Adipose tissue (tissue), 3 donors: ENCODE results near the gene CRKL. TPM values are rescaled to one million over a fixed set of nuclear protein-coding genes. Genes with fewer than 3 reads are reported as not detected.
"Not testable (repeated sequence)": the region's sequence is repeated elsewhere in the genome, so short reads cannot be mapped to it uniquely, and the experiment has no call there.

ENCODE experiments used
- H3K27ac ChIP-seq: one replicate; pipeline ENCODE4 v1.5.1; 2013; ENCODE audit warnings: low read depth, low read length
- WGBS, 3 donors: extraction: QIAGEN DNeasy Blood & Tissue Kit; methylation state at CpG; one replicate each; pipeline ENCODE4 v1.1.7; 2013; 5-methylcytosine and 5-hydroxymethylcytosine counted together
- polyA plus RNA-seq, 3 donors: library from polyadenylated mRNA; stranded (reverse); fragments of 200-250 nt; gene quantifications; one replicate each; pipeline ENCODE4 v1.2.3, GENCODE V29; 2013
- donor health status: healthy with polysubstance abuse.
- donor health status: Bipolar disorder and iron deficiency.
- donor health status: healthy.

Gene CRKL
- polyA plus RNA-seq, 3 donors: 10.7 to 19.8 (median 16.2) TPM

GRCh38 chr22:20959578-20960461, 42.6 kb downstream of the CRKL start:
- 93 to 96% (median 95%) methylated on average over 20 of the region's 20 CpGs for WGBS, 3 donors
- H3K27ac ChIP-seq: no peak overlapping the region

DNA sequence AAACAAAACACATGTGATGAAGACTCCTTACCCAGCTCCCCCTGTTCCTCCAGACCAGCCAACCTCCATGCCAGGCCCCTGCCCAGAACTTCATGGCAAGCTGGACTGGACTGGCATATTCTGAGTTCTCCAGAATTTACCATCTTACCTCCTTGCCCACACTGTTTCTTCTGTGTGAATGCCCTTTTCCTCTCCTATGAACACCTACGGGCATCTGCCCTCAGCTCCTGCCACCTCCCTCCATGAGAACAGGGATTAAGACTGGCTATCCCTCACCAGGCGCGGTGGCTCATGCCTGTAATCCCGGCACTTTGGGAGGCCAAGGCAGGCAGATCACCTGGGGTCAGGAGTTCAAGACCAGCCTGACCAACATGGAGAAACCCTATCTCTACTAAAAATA, 43.4 kb downstream of the CRKL start:
- WGBS, 3 donors: 88 to 94% (median 88%) methylated on average over 4 of the region's 4 CpGs
- H3K27ac ChIP-seq: no peak overlapping the region

DNA sequence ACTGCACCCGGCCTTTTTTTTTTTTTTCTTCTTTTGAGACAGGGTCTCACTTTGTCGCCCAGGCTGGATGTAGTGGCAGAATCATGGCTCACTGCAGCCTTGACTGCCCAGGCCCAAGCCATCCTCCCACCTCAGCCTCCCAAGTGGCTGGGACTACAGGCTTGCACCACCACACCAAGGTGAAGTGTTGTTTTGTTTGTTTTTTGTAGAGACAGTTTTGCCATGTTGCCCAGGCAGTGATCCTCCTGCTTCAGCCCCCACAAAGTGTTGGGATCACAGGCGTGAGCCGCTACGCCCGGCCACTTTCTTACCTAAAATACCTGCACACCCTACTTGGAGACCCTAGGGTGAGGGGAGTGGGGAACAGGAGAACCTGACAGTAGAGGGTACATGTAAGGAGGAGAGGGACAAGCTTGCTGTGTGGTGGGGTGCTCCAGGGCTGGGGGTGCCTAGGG, 45.3 kb downstream of the CRKL start:
- WGBS, 3 donors: 93 to 96% (median 93%) methylated on average over 6 of the region's 6 CpGs
- no peak overlapping the region for H3K27ac ChIP-seq

DNA sequence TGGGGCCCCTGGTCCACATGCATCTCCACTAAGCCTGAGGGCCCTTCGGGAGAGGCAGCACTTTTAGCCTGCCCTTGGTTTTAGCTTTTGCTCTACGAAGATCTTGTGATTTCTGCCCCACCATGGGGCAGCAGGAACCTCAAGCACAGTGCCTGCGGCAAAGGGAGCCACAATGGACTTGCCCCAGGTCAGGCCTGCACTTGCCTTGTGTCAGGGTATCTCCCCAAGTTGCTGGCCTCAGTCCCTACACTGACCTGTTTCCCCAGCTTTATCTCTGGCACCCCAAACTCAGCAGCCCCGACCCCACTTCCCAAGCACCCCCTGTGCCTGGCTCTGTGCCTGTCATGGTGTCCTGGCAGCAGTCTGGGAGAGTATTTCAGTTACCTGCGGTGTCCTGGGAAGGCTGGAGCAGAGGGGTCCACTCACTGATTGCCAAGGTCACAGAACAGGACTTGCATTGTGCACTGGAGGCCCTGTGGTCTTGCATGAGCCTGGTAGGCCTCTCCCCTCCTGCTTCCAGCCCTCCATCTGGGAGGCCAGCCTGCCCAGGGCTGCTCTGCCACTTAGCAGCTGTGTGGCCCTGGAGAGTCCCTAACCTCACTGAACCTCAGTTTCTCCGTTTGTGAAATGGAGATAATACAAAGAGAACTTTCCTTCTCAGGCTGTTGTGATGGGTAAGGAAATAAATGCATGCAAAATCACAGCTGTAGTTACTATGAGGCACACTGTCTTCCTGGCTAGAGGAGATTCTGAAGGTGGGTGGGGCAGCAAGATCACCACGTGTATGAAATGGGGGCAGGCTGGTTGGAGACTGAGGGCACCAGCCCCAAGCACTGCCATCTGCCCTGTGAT, 46.2 kb downstream of the CRKL start:
- 73 to 85% (median 80%) methylated on average over 7 of the region's 7 CpGs for WGBS, 3 donors
- no peak overlapping the region for H3K27ac ChIP-seq

DNA sequence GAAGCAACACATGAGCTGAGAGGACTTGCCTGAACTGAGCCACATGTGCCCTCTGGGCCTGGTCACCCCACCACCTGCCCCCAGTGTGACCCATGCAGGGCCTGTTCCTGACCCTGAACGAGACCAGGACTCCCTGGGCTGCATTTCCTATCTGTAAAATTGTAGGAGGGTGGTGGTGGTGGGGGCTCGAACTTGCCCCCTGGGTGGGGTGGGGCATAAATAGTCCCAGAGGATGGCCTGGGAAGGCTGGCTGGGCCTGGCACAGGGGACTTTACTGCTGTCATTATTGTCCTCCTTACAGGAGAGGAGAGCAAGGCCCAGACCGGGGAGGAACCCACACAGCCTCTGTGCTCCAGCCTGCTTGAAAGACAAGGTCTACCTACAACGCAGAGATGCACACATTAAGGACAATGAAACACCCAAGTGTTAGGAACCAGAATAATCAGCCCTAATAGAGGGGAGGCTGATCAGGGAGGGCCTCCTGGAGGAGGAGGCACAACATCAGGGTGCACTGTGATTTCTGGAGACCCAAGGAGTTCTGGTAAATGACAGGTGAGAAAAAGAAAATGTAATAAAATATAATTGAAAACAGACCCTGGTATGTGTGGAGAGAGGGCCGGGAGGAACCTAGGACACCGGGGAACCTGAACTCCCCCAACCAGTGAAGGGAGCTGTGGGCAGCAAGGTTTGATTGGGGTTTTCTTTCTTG, 47.0 kb downstream of the CRKL start:
- no peak overlapping the region for H3K27ac ChIP-seq
- 62 to 68% (median 63%) methylated on average over 6 of the region's 6 CpGs for WGBS, 3 donors

GRCh38 chr22:20964799-20965103, 47.5 kb downstream of the CRKL start:
- H3K27ac ChIP-seq: no peak overlapping the region
- WGBS, 3 donors: 3 to 6% (median 3%) methylated on average over 25 to 28 of the region's 28 CpGs

DNA sequence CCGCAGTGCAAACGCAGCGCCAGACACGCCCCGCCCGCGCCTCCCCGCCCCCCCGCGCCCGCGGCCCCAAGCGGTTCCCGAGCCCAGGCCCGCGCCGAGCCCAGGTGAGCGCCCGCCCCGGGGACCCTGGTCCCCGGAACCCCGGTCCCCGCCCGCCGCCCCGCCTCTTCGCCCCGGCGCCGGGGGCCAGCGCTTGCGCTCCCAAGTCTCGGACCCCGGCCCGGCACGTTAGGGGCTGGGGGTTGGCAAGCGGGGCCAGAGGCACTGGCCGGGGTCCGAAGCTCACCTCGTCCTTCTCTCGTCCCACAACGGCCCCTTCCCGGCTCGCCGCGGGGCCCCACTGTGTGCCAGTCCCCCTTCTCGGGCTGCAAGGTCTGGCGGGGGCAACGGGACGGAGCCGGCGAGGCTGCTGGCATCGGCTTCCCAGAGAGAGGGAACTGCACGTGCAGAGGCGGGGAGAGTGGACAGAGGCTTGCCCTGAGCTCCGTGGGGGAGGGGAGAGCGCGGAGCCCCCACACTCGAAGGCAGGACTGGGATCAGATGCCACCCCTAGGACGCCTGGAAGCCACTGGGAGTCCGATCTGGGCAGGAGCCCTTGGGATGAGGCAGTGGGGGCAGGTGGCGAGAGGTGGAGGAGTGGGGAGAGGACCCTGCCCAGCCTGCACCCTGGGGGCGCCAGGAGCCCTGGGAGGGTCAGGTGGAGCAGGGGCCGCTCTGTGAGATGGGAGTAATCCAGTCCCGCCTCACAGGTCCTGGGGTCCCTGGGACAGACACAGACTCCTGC, 48.1 kb downstream of the CRKL start:
- WGBS, 3 donors: 9 to 16% (median 13%) methylated on average over 37 to 65 of the region's 65 CpGs
- H3K27ac ChIP-seq: no peak overlapping the region

DNA sequence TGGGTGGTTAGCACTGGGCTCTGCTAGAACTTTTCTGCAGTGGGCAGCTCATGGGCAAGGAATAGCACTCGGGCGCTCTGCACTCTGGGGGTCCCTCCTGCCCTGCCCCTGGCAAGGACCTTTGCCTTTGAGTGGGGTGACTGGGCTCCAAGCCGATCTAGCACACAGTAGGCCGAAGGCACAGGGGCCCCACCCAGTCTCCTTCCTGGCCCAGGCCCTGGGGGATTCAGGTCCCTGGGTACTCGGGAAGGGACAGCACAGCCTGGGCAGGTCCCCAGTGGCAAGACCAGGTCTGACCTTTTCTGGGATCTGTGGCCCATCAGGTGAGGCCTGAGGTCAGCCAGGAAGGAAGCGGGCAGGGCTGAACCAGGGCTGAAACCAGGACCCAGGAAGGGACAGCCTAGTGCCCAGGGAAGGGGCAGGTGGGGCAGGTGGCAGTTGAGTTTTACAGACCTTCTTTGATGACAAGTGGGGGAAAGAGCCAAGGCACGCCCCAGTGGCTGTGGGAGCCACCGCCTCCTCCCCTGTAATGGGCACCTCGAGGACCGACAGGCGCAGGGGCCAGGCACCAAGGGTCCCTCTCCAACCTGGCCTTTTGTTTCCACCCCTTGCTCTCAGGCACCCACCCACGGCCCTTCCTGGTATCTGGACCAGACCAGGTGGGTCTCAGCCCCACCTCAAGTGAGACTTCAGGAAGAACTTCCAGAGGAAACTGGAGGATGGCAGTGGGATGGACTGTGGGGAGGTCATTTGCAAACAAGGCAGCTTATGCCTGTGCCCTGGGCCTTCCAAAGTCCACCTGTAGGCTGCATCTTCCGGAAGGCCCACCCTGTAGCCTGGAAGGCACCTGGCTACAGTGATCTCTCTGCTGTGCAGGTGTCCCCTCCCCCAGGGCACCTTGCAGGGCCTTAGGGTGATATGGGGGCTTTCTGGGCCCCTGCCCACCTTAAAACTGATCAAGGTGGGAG, 49.0 kb downstream of the CRKL start:
- no peak overlapping the region for H3K27ac ChIP-seq
- WGBS, 3 donors: 86 to 91% (median 89%) methylated on average over 13 of the region's 13 CpGs

GRCh38 chr22:20966883-20967696, 49.9 kb downstream of the CRKL start, which contains the start of gene AIFM3:
AIFM3 (plus strand) TSS chr22:20967255; CDS start chr22:20967945, 690 bp downstream.
- 58 to 74% (median 63%) methylated on average over 21 to 22 of the region's 22 CpGs for WGBS, 3 donors
- H3K27ac ChIP-seq: no peak within 1 kb of the TSS

- H3K27ac ChIP-seq: no peak overlapping the region
- 56 to 62% (median 60%) methylated on average over 18 to 19 of the region's 19 CpGs for WGBS, 3 donors
Observed at GRCh38 chr22:20967697-20968211, 50.5 kb downstream of the CRKL start.

GRCh38 chr22:20968281-20968977, 51.2 kb downstream of the CRKL start:
- 81 to 83% (median 81%) methylated on average over 7 of the region's 7 CpGs for WGBS, 3 donors
- H3K27ac ChIP-seq: no peak overlapping the region

- 62 to 77% (median 69%) methylated on average over 4 of the region's 4 CpGs for WGBS, 3 donors
- H3K27ac ChIP-seq: no peak overlapping the region
Observed at GRCh38 chr22:20970939-20971657, 53.9 kb downstream of the CRKL start.

- not testable (repeated sequence) for H3K27ac ChIP-seq
- WGBS, 3 donors: 77 to 83% (median 82%) methylated on average over 11 of the region's 11 CpGs
Observed at GRCh38 chr22:20972014-20972694, 54.9 kb downstream of the CRKL start.

DNA sequence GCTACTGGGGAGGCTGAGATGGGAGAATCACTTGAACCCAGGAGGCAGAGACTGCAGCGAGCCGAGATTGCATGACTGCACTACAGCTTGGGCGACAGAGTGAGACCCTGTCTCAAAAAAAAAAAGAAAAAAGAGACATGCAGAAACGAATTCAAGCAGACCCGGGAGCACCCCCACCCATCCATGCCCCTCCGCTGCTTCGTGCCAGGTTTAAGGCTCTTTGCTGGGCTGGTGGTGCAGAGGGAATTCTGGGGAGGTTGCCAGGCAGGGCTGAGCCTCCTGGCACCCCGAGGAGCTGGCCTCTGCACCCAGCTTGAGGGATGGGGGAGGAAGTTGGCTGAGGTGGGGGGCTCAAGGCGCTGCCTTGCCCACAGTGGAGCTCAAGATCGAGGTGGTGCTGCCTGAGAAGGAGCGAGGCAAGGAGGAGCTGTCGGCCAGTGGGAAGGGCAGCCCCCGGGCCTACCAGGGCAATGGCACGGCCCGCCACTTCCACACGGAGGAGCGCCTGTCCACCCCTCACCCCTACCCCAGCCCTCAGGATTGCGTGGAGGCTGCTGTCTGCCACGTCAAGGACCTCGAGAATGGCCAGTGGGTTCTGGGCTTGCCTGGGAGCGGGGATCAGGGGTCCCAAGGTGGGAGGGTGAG, 55.8 kb downstream of the CRKL start:
- 64 to 74% (median 73%) methylated on average over 20 to 21 of the region's 21 CpGs for WGBS, 3 donors

More for the DNA sequence above, 55.8 kb downstream of the CRKL start:
- no peak overlapping the region for H3K27ac ChIP-seq
